ENCODE results near the gene DTNB.

Gene DTNB

DNA sequence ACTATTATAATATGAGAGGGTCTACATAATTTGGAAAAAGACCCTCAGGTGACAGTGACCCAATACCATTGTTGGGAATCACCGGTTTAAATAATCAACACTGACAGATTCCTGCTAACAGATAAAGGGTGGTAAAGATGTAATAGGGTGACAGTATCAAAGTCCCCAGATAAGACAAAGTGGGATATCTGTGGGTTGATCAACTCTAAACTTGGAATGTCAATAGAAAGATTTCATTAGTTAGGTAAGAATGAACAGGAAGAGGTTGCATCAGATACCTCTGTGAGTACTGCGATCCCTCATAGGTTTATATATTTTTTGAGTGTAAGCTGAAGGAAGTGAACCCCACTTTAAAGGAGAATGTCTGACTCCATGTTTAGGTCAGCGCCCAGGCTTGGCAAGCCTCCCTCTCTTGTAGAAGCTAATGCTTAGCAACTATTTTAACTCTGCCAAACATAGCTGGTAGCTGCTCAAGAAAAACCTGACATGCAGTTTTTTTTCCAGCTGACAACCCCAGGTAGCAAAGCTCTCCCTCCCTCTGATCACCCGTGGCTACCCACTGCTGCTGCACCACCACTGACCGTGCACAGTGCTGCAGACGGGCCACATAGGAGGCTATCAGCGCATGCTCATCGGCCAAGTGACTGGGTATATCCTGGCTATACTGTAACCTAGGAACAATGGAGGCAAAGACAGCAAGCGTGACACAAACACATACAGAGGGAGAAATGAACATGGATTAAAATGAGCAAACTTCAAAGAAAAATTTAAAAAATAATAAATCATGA is 218.4 kb downstream of the DTNB start:
- no peak overlapping the region for H3K4me3 ChIP-seq (ENCODE audit: low read length)
- no peak for DNase-seq (ENCODE audit: low read depth)
- TF ChIP-seq, protein P1, sequence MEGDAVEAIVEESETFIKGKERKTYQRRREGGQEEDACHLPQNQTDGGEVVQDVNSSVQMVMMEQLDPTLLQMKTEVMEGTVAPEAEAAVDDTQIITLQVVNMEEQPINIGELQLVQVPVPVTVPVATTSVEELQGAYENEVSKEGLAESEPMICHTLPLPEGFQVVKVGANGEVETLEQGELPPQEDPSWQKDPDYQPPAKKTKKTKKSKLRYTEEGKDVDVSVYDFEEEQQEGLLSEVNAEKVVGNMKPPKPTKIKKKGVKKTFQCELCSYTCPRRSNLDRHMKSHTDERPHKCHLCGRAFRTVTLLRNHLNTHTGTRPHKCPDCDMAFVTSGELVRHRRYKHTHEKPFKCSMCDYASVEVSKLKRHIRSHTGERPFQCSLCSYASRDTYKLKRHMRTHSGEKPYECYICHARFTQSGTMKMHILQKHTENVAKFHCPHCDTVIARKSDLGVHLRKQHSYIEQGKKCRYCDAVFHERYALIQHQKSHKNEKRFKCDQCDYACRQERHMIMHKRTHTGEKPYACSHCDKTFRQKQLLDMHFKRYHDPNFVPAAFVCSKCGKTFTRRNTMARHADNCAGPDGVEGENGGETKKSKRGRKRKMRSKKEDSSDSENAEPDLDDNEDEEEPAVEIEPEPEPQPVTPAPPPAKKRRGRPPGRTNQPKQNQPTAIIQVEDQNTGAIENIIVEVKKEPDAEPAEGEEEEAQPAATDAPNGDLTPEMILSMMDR (conservative IDR thresholded peaks at IDR 0.05; ENCODE audit: low read depth, low read length): no peak

DNA sequence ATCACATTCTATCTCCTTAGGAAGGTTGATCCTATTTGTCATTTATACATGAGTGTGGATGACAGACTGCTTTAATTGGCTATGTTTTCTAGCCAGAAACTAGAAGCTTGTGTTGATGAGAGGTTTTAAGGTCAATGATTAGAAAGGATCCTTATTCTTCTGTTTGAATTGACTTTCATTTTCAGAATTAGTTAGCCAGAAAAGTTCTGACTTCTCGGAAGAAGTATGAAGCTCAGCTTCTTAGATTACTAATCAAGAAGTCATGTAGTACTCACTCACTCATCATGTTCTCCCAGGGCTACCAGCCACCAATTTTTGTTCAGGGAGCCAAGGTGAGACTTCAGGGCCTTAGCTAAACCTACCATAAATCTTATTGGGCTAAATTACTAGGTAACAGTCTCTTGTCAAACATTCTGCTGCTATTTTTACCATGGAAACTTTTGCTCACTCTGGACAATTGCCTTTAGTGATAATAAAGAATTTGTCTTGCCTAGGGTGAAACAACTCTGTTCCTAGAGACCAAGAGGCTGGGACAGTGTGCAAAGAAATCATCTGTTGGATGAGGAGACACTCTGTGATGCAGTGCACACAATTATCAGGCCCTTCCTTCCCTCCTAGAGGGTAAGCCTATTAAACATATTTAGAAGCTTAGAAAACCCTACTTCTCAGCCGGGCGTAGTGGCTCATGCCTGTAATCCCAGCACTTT is 220.0 kb downstream of the DTNB start:
- no peak overlapping the region for H3K4me3 ChIP-seq (ENCODE audit: low read length)
- TF ChIP-seq, protein P1 (conservative IDR thresholded peaks at IDR 0.05; ENCODE audit: low read depth, low read length): no peak
- DNase-seq (ENCODE audit: low read depth): no peak

DNA sequence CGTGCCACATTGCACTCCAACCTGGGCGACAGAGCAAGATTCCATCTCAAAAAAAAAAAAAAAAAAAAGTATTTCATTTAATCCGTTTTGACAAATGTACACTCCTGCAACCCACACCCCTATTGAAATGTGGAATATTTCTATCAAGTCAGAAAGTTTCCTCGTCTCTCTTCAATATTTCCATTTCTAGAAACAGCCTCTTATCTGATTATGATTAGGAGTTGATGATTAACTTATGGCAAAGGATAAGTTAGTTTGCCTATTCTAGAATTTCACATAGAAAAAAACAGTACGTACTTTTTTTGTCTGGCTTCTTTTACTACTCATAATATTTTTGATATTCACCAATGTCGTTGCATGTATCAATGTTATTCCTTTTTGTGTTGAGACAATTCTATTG is 224.6 kb downstream of the DTNB start:
- TF ChIP-seq, protein P1 (conservative IDR thresholded peaks at IDR 0.05; ENCODE audit: low read depth, low read length): no peak
- H3K4me3 ChIP-seq (ENCODE audit: low read length): no peak overlapping the region
- DNase-seq (ENCODE audit: low read depth): no peak

DNA sequence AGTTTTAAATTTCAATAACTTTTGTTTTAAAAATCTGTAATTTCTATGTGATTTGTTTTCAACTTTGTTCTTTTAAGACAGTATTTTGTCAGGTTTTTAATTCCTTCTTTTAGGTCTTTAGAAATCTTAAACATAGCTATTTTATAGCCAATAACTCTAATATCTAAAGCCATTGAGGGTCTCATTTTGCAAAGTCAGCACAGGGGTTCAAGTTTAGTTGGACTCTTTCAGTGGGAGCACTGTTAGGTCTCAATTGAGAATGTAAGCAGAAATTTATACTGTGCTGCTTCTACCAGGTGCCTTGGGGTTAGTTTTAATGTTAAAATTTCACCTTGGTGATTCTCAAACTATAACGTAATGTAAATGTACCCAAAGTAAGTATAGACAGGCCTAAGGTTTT is 226.4 kb downstream of the DTNB start:
- TF ChIP-seq, protein P1 (conservative IDR thresholded peaks at IDR 0.05; ENCODE audit: low read depth, low read length): no peak
- no peak overlapping the region for H3K4me3 ChIP-seq (ENCODE audit: low read length)
- no peak for DNase-seq (ENCODE audit: low read depth)

DNA sequence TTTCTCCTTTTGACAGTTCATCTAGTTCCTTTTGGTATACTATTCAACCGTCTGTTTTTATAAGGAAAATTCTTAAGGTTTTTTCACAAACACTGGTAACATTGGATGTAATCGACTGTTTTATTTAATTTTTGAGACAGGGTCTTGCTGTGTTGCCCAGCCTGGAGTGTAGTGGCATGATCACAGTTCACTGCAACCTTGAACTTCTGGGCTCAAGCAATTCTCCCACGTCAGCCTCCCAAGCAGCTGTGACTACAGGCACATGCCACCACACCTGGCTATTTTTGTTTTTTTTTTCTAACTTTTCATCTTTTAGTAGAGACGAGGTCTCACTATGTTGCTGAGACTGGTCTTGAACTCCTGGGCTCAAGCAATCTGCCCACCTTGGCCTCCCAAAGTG is 227.3 kb downstream of the DTNB start:
- DNase-seq (ENCODE audit: low read depth): no peak
- no peak overlapping the region for H3K4me3 ChIP-seq (ENCODE audit: low read length)
- TF ChIP-seq, protein P1 (conservative IDR thresholded peaks at IDR 0.05; ENCODE audit: low read depth, low read length): no peak

DNA sequence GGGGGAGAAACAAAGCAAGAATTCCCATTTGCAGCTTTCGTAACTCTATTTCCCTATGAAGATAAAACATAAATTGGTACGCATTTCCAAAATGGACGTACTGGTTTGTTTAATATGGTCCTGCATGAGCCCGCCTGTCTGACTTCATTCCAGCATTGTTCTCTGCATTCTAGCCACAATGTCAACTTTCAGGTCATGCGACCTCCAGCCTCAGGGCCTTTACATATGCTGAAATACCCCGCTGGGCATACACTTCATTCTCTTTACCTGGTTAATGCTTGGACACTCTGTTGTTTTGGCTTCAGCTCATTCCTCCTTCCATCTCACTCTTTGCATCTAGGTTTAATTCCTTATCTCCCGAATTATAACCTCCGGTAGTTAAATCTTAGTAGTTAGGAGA is 227.9 kb downstream of the DTNB start:
- no peak for DNase-seq (ENCODE audit: low read depth)
- no peak overlapping the region for H3K4me3 ChIP-seq (ENCODE audit: low read length)
- TF ChIP-seq, protein P1 (conservative IDR thresholded peaks at IDR 0.05; ENCODE audit: low read depth, low read length): no peak
